ENCODE results near the gene TIRAP.

TIRAP gene

DNA sequence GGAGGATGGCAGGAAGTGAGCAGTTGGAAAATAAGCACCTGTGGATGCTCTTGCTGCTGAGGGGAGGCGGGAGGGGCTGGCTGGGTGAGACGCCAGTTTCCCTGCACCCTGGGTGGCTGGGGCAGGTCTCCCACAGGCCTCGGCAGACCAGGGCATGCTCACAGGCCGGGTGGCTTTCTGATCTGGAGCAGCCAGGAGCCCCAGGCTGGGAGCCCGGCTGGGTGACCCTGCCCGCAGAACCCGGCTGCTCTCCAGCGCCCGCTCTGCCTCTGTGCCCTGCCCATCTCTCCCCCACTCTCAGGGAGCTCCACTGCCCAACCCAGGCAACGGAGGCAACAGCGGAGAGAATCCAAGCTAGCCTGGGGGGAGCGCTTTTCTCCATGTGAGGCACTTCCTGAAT lies 45.6 kb downstream of the TIRAP start:
- no peak for DNase-seq

GRCh38 chr11:126328938-126329643 lies 46.2 kb downstream of the TIRAP start:
- no peak for DNase-seq

- DNase-seq, result no peak
These were observed 46.8 kb downstream of the TIRAP start for GRCh38 chr11:126329644-126330211.

GRCh38 chr11:126331286-126331685 lies 48.4 kb downstream of the TIRAP start:
- no peak for DNase-seq

- DNase-seq, result no peak
These were observed 49.4 kb downstream of the TIRAP start for GRCh38 chr11:126332221-126332711.

- no peak for DNase-seq
These were observed 50.2 kb downstream of the TIRAP start for GRCh38 chr11:126333142-126333541.

- DNase-seq, result no peak
These were observed 52.0 kb downstream of the TIRAP start for GRCh38 chr11:126334659-126335462.

GRCh38 chr11:126335463-126335760 lies 52.5 kb downstream of the TIRAP start:
- DNase-seq, result no peak

- no peak for DNase-seq
These were observed 53.2 kb downstream of the TIRAP start for GRCh38 chr11:126336138-126336541.

GRCh38 chr11:126336671-126337101 lies 53.8 kb downstream of the TIRAP start:
- no peak for DNase-seq

DNA sequence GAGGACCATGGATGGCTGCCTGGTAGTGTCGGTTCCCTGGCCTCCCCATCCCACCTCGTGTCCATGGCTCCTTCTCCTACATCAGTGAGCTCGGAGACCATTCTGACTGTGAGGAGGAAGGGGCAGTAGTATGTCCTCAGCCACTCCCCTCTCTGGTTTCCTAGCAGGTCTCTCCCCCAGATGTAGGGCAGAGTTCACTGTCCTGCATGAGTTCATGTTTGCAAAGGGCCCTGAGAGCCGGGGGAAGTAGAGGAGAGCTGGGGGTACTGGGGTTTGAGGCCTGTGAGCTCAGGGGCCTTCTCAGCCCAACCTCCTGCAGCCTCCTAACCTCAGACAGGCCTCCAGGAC lies 54.2 kb downstream of the TIRAP start:
- no peak for DNase-seq

- no peak for DNase-seq
These were observed 54.8 kb downstream of the TIRAP start for GRCh38 chr11:126337474-126338241.

DNA sequence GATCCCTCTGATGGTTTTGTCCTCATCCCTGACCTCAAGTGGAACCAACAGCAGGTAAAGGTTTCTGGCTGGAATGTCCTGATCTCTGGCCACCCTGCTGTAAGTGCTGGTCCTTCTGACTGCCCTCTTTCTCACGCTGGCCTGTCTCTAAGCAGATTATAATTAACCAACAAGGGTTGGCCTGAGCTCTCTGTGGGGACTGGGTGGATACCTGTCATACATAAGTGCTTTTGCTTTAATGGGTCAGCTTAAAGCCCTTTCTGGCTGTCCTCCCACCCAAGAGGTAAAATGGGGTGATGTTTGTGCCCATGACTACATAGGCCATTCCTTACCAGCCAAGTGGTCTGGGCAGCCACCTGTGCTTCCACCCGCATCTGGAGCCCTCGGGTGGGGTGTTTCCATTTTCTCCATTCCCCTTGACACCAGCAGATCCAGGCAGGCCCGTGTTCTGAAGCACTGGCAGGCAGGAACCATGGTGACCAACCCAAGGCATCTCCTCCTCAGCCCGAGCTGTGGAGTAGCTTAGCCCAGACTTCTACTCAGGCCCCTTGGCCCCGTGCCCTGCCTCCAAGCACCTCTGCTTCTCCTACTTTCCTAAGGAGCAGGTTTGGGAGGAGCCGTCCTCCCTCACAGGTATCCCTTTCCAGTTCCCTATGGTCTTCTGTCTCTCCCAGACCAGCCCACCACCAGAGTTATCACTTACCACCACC lies 55.6 kb downstream of the TIRAP start:
- DNase-seq, result no peak

DNA sequence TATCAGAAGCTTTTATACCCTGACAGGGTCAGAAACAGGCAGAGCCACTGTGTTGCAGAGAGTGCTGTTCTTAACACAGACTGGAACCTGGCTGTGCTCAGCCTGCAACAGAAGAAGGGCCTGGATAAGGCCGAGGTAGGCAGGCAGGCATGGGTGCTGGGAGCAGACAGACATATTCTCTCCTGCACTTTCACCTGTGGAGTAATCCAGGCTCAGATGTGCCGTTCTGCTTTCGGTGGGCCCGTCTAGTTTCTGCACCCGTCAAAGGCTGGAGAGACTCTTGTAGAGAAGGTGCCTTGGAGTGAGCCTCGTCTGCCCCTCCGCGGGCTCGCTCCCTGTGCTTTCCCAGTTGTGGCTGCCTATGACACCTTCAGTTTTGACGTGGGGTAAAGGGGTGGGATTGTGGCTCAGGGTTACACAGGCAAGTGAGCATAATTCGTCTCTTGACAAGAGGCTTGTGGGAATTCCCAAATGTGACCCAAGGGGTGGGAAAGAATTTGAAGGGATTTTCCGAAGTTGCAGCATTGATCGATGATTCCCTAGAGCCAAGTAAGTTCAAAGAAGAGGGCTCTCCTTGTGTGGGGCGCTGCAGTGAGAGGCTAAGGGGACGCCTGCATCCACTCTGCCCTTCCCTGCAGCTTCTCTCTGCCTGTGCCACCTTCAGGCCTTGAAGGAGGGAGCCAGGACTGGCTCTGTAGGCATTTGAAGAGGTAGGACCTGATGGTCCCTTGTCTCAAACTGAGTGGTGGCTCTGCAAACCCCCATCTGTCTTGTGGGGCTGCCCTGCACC lies 56.4 kb downstream of the TIRAP start:
- DNase-seq, result no peak

- no peak for DNase-seq
These were observed 57.1 kb downstream of the TIRAP start for GRCh38 chr11:126339863-126340434.

DNA sequence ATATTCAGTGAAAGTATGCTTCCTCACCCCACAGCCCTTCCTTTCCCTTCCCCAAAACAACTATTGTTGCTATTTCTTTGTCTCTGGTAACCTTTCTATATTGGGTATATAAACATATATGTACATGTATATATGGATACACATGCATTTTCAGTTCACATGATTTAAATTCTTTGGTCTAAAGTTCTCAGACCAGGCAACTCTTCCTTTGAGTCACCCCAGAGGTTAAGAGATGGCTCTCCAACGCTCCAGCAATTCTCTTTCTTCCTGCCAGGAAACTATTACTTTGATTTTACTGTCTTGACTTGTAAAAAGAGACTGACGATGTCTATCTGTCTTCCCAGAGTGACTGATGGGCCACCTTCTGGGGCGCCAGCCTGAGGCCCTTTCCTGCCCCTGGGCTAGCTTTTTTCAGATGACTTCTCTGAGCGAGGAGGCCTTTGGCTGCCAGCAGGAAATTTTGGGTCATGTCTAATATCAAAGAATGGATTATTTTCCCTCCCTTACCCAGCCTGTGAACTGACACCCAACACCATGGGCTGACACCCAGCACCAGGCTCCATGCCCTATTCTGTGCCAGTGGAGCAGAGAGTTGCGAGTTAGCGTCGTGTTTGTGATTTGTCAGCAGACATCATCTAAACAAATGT lies 58.2 kb downstream of the TIRAP start:
- DNase-seq, result no peak

GRCh38 chr11:126341760-126342161 lies 58.9 kb downstream of the TIRAP start:
- no peak for DNase-seq

GRCh38 chr11:126343051-126343450 lies 60.2 kb downstream of the TIRAP start:
- DNase-seq, result no peak
